Pancreas (tissue), 10 donors: ENCODE results near the gene ZNF587B. TPM values are rescaled to one million over a fixed set of nuclear protein-coding genes. Genes with fewer than 3 reads are reported as not detected.
"Not testable (repeated sequence)": the region's sequence is repeated elsewhere in the genome, so short reads cannot be mapped to it uniquely, and the experiment has no call there.

Experiments
- ATAC-seq, 4 donors: fragments of 200-7000 bp; cut with Tn5 transposase; one replicate each; pipeline versions ENCODE4 v1.8.0 to v1.9.1; 2020; ENCODE audit warnings: mild to moderate bottlenecking in 4 of 4, moderate library complexity in 4 of 4
- DNase-seq, 6 donors: peaks; one replicate each; pipeline ENCODE4 v3.0.0-alpha.2; 2020
- FAIRE-seq: peaks from 2 replicates; lab custom pipeline; 2012; peaks lifted over from hg19 to GRCh38; lab: Jason Lieb, UNC
- H3K27ac ChIP-seq, 4 donors: fragments of 200-600 bp; sonication (generic); 1 replicate in 3 of 4; 2 replicates in 1 of 4; pipeline versions ENCODE4 v1.5.0 to v1.8.0; 2020
- H3K27me3 ChIP-seq, 4 donors: fragments of 200-600 bp; one replicate each; pipeline ENCODE4 v1.8.0; 2021
- H3K36me3 ChIP-seq, 3 donors: fragments of 200-600 bp; sonication (generic) in 1 of 3; one replicate each; pipeline versions ENCODE4 v1.5.0 to v1.8.0; 2020 to 2021
- H3K4me1 ChIP-seq, 3 donors: fragments of 200-600 bp; one replicate each; pipeline ENCODE4 v1.8.0; 2021
- H3K4me3 ChIP-seq, 4 donors: fragments of 200-600 bp; sonication (generic) in 2 of 4; one replicate each; pipeline versions ENCODE4 v1.5.0 to v1.8.0; 2020 to 2021
- H3K9me3 ChIP-seq, 4 donors: fragments of 200-600 bp; one replicate each; pipeline ENCODE4 v1.8.0; 2021
- WGBS, 2 donors: extraction: QIAGEN DNeasy Blood & Tissue Kit; methylation state at CpG; one replicate each; pipeline ENCODE4 v1.1.7; 2013; 5-methylcytosine and 5-hydroxymethylcytosine counted together
- intact Hi-C, 3 donors: fragments of 100-400 bp; cut with DNase I; formaldehyde crosslinking; loops; one replicate each; pipeline versions ENCODE4 v1.11.1 to v1.14.2; 2022
- polyA plus RNA-seq, 2 donors: library from polyadenylated mRNA; stranded (reverse); fragments of 200-250 nt; gene quantifications; one replicate each; pipeline ENCODE4 v1.2.3, GENCODE V29; 2013
- total RNA-seq, 6 donors: library from RNA; stranded (reverse); fragmentation: NEBNext Ultra II Directional in 4 of 6; extraction: Animal tissue kit (Norgen Biotek cat#: 25700) in 4 of 6; gene quantifications; one replicate each; pipeline versions ENCODE4 v1.2.1 to v1.2.4, GENCODE V29; 2021 to 2023
- TF ChIP-seq, protein P1 (sequence below), 4 donors: fragments of 200-600 bp; sonication (generic) in 3 of 4; IDR thresholded peaks; one replicate each; pipeline versions ENCODE4 v1.5.0 to v1.8.0; 2021; ENCODE audit warnings: antibody characterized with exemption in 4 of 4
- donor health status: healthy with polysubstance abuse.
- donor health status: DM: no; HTN: no; CAD: no; lungs with moderate emphysema.
- donor health status: DM: no; HTN: no; CAD: no.
- donor health status: control.
- donor health status: control.
- donor health status: Bipolar disorder and iron deficiency.
- donor health status: DM: yes; HTN: yes; CAD: no.
- donor health status: DM: no; HTN: no; CAD: no.
- donor health status: DM: no; HTN: no; CAD: no.
- donor health status: DM: yes; HTN: yes; CAD: no.

Gene ZNF587B
- total and polyA plus RNA-seq, 8 donors: 4.4 to 10.3 (median 8.5) TPM

DNA sequence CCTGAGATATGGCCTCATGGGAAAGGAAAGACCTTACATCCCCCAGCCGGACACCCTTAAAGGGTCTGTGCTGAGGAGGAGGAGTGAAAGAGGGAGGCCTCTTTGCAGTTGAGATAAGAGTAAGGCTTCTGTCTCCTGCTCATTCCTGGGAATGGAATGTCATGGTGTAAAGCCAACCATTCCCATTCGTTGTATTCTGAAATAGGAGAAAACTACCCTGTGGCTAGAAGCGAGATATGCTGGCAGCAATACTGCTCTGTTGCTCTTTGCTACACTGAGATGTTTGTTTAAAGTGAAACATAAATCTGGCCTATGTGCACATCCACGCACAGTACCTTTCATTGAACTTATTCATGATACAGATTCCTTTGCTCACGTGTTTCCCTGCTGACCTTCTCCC lies 783 bp upstream of the ZNF587B start:
- Histone ChIP-seq H3K4me3 (no peak overlapping the region), H3K27ac (no peak overlapping the region), H3K9me3 (no peaks in the 10 kb centered on the region), H3K27me3 (no peaks in the 10 kb centered on the region), H3K36me3 (peaks cover 0 to 5% (median 0%) of the 10 kb centered on the region in 3 donors), H3K4me1 (no peaks in the 10 kb centered on the region)
- no peak for FAIRE-seq
- TF ChIP-seq, protein P1, sequence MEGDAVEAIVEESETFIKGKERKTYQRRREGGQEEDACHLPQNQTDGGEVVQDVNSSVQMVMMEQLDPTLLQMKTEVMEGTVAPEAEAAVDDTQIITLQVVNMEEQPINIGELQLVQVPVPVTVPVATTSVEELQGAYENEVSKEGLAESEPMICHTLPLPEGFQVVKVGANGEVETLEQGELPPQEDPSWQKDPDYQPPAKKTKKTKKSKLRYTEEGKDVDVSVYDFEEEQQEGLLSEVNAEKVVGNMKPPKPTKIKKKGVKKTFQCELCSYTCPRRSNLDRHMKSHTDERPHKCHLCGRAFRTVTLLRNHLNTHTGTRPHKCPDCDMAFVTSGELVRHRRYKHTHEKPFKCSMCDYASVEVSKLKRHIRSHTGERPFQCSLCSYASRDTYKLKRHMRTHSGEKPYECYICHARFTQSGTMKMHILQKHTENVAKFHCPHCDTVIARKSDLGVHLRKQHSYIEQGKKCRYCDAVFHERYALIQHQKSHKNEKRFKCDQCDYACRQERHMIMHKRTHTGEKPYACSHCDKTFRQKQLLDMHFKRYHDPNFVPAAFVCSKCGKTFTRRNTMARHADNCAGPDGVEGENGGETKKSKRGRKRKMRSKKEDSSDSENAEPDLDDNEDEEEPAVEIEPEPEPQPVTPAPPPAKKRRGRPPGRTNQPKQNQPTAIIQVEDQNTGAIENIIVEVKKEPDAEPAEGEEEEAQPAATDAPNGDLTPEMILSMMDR (IDR thresholded peaks at IDR 0.05): no peak
- intact Hi-C loops: no loop called here
- 51 to 58% methylated on average over 5 of the region's 5 CpGs for WGBS, 2 donors
- no peak for DNase-seq
- ATAC-seq: no peak

DNA sequence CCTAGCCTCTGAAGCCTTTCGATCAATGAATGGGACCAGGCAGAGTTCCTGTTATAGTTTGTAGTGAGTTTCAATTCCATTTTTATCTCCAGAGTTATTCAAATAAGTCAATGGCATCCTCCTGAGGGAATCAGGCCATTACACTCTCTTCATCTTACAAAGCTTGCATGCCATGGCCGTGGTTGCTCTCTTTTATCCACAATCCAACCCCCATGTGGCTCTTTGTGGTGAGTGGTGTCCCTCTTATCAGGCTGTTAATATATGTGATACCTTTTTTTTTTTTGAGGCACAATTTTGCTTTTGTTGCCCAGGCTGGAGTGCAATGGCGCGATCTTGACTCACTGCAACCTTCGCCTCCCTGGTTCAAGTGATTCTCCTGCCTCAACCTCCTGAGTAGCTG lies 6.9 kb downstream of the ZNF587B start:
- H3K4me3 ChIP-seq, H3K9me3 ChIP-seq, H3K27me3 ChIP-seq, DNase-seq, H3K36me3 ChIP-seq, H3K27ac ChIP-seq, H3K4me1 ChIP-seq, intact Hi-C loops, ATAC-seq, FAIRE-seq: not testable (repeated sequence)
- 94 to 98% methylated on average over 5 of the region's 5 CpGs for WGBS, 2 donors

DNA sequence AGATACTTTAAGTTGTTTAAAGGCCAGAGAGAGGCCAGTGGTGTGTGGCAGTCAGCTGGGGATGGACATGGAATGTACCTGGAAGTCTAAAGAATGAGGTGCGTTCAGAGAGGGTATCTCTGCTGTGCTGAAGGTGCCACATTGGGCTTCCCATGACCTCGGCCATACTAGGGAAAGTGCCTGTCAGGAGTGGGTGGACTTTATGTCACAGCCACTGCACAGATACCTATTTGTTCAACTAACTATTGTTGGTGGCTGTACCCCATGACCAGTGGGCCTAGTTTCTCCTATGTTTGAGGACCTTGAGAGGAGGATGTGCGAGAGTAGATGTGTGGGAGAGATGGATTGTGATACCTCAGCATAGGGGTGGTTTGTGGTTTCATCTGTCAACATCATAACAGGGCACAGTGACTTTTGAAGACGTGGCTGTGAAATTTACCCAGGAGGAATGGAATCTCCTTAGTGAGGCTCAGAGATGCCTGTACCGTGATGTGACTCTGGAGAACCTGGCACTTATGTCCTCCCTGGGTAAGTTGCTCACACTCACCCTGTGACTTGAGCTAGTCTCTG lies 8.6 kb downstream of the ZNF587B start:
- FAIRE-seq, ATAC-seq, H3K9me3 ChIP-seq, DNase-seq, H3K27me3 ChIP-seq, intact Hi-C loops, H3K27ac ChIP-seq, H3K36me3 ChIP-seq, H3K4me3 ChIP-seq, H3K4me1 ChIP-seq: not testable (repeated sequence)
- 89 to 96% methylated on average over 5 of the region's 5 CpGs for WGBS, 2 donors

DNA sequence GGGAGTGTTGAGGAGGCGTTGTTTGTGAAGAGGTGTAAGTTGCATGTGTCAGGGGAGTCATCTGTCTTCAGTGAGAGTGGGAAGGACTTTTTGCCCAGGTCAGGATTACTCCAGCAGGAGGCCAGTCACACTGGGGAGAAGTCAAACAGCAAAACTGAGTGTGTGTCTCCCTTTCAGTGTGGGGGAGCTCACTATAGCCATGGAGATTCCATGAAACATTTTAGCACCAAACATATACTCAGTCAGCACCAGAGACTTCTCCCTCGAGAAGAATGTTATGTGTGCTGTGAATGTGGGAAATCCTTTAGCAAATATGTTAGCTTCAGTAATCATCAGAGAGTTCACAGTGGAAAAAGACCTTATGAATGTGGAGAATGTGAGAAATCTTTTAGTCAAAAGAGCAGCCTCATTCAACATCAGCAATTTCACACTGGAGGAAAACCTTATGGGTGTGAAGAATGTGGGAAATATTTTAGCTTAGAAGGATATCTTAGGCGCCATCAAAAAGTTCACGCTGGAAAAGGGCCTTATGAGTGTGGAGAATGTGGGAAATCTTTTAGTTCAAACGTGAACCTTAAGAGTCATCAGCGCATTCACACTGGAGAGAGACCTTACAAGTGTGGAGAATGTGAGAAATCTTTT lies 11.1 kb downstream of the ZNF587B start:
- 73 to 87% methylated on average over 6 of the region's 6 CpGs for WGBS, 2 donors
- no peak for FAIRE-seq
- H3K4me1 ChIP-seq: no peaks in the 10 kb centered on the region
- ATAC-seq: no peak
- H3K4me3 ChIP-seq: no peak overlapping the region
- H3K36me3 ChIP-seq: peaks cover 0 to 7% (median 6%) of the 10 kb centered on the region in 3 donors
- intact Hi-C loops: no loop called here
- TF ChIP-seq, protein P1 (IDR thresholded peaks at IDR 0.05): no peak
- no peaks in the 10 kb centered on the region for H3K9me3 ChIP-seq
- H3K27ac ChIP-seq: no peak overlapping the region
- no peaks in the 10 kb centered on the region for H3K27me3 ChIP-seq
- DNase-seq: no peak

DNA sequence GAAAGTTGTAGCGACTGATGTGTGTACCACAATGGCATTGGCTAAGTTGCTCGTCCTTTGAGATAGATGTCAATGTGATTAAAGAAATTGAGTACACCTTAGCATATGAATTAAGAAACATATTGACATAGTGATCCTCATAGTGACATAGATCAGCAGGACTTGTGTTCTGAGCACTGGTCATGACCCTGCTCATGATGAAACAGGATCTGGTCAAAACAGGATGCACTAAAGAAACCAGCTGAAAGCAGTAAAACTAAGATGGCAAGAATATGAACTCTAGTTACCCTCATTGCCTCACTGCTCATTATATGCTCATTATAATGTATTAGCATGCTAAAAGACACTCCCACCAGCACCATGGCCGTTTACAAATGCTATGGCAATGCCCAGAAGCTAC lies 17.1 kb downstream of the ZNF587B start:
- H3K27me3 ChIP-seq, FAIRE-seq, H3K9me3 ChIP-seq, H3K27ac ChIP-seq, H3K4me3 ChIP-seq, intact Hi-C loops, DNase-seq, H3K36me3 ChIP-seq, H3K4me1 ChIP-seq, ATAC-seq: not testable (repeated sequence)
- 77 to 93% methylated on average over 3 of the region's 3 CpGs for WGBS, 2 donors

DNA sequence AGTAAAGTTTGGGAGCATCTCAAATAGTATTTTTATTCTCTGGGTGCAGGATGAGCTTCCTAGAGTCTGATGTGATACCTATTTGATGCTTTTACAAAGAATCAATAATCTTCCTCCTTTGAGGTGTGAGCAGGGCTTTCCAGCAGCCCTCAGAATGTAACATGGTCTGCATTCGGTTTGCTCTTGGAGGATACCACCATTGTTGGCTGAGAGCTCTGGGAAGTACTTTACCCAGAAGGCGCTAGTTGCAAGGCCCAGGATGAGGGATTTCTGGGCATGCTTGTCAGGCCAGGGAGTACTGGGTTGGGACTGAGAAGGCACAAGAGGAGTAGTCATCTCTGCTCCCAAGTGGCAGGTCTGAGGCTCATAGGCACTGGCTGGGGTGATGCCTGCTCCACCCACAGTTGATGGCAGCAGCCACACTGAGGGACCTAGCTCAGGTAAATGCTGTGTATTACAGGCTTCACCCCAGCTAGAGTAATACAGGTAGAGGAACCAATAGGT lies 19.1 kb downstream of the ZNF587B start:
- intact Hi-C loops, H3K36me3 ChIP-seq, H3K4me3 ChIP-seq, H3K9me3 ChIP-seq, DNase-seq, H3K27me3 ChIP-seq, H3K27ac ChIP-seq, H3K4me1 ChIP-seq, FAIRE-seq: not testable (repeated sequence)
- WGBS, 2 donors: 92 to 94% methylated on average over 2 of the region's 2 CpGs
- peak in 2 of 4 donors; percentile 5 to 17 for ATAC-seq

DNA sequence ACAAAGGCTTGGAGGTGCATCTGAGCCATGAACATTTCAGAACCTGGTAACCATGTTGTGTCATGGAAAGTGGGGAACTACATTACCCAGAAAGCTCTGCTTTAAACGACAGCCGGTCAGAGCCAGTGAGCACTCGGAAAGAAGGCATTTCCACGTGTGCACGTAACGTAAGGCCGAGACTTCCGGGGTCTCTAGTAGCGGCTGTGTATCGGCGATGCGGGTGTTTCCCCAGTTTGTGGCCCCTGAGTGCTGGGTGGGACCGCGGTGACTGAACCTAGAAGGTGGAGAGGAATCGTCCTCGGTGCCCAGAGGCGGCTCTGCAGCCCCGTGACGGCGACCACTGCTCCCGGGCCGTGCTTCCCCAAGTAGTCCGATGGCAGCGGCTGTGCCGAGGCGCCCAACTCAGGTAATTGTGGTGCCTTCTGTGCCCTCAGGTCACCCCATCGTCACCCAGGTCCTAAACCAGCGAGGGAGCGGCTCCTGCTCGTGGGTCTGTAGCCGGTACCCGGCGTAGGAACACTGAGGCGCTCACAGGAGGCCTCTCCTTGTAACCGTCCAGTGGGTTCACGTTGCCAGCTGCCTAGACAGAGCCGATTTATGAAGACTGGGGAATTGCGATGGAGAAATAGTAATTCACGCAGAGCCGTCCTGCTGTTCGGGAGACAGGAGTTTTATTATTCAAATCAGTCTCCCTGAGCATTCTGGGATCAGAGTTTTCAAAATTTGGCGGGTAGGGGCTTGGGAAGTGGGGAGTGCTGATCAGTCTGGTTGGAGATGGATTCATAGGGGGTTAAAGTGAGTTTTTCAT lies 19.8 kb downstream of the ZNF587B start, which contains the start of gene ZNF587:
ZNF587 (plus strand) TSS at position 194 of the 808 bp plus-strand sequence; CDS start at position 374, 180 bp downstream.
- FAIRE-seq, H3K36me3 ChIP-seq, H3K9me3 ChIP-seq, intact Hi-C loops, H3K27me3 ChIP-seq, H3K4me1 ChIP-seq: not testable (repeated sequence)
- 3 to 4% methylated on average over 42 of the region's 42 CpGs for WGBS, 2 donors
- Histone ChIP-seq H3K27ac (peak within 1 kb of the TSS; percentile 4 to 69 (median 47)), H3K4me3 (peak within 1 kb of the TSS; percentile 38 to 65 (median 54))
- ATAC-seq (peak; percentile 93 to 98 (median 95)), DNase-seq (peak; percentile 49 to 77 (median 62))
